ENCODE data around the gene EIF2S2.

- TF ChIP-seq CTCF (IDR thresholded peaks at IDR 0.05) = no peak
- TF ChIP-seq POLR2A (IDR thresholded peaks at IDR 0.05) = no peak
- no peak for TF ChIP-seq POLR2AphosphoS5 (IDR thresholded peaks at IDR 0.05; ENCODE audit: insufficient read depth in 1 of 2, low read depth in 1 of 2)
Measured at GRCh38 chr20:34141293-34141692, 29.2 kb upstream of the EIF2S2 start.

Data from vagina (tissue), 2 donors.